Esophagus (tissue), 2 donors: ENCODE measurements around the gene LAMA2. TPM values are rescaled to one million over a fixed set of nuclear protein-coding genes. Genes with fewer than 3 reads are reported as not detected.

Experiments used
- H3K27ac ChIP-seq, 2 donors: one replicate each; pipeline ENCODE4 v1.5.1; 2013; ENCODE audit warnings: low read depth in 2 of 2, mild to moderate bottlenecking in 2 of 2, inconsistent platforms in 1 of 2, low read length in 1 of 2, moderate library complexity in 1 of 2
- H3K27me3 ChIP-seq, 2 donors: one replicate each; pipeline ENCODE4 v1.6.1; 2013; ENCODE audit warnings: low read length in 2 of 2, control low read depth in 1 of 2, mild to moderate bottlenecking in 1 of 2; ENCODE audit not compliant: insufficient read depth in 2 of 2, control insufficient read depth in 1 of 2
- H3K36me3 ChIP-seq, 2 donors: one replicate each; pipeline ENCODE4 v1.6.1; 2013; ENCODE audit warnings: low read length in 1 of 2; ENCODE audit not compliant: control insufficient read depth in 2 of 2, insufficient read depth in 2 of 2
- H3K4me1 ChIP-seq, 2 donors: one replicate each; pipeline ENCODE4 v1.6.1; 2013; ENCODE audit warnings: low read length in 1 of 2; ENCODE audit not compliant: control insufficient read depth in 2 of 2, insufficient read depth in 2 of 2
- H3K4me3 ChIP-seq, 2 donors: one replicate each; pipeline ENCODE4 v1.5.1; 2013; ENCODE audit warnings: low read length in 2 of 2, mild to moderate bottlenecking in 2 of 2, low read depth in 1 of 2, moderate library complexity in 1 of 2
- H3K9me3 ChIP-seq, 2 donors: one replicate each; pipeline ENCODE4 v1.6.1; 2013; ENCODE audit warnings: mild to moderate bottlenecking in 2 of 2, low read depth in 1 of 2, low read length in 1 of 2, moderate library complexity in 1 of 2; ENCODE audit not compliant: control insufficient read depth in 2 of 2, insufficient read depth in 1 of 2
- WGBS, 2 donors: extraction: QIAGEN DNeasy Blood & Tissue Kit; methylation state at CpG; one replicate each; pipeline ENCODE4 v1.1.7; 2013; 5-methylcytosine and 5-hydroxymethylcytosine counted together
- polyA plus RNA-seq, 2 donors: library from polyadenylated mRNA; stranded (reverse); fragments of 200-250 nt; gene quantifications; one replicate each; pipeline ENCODE4 v1.2.3, GENCODE V29; 2013
- donor health status: healthy with polysubstance abuse.
- donor health status: Bipolar disorder and iron deficiency.

The LAMA2 gene
- polyA plus RNA-seq, 2 donors: 0.67 to 2.7 TPM

DNA sequence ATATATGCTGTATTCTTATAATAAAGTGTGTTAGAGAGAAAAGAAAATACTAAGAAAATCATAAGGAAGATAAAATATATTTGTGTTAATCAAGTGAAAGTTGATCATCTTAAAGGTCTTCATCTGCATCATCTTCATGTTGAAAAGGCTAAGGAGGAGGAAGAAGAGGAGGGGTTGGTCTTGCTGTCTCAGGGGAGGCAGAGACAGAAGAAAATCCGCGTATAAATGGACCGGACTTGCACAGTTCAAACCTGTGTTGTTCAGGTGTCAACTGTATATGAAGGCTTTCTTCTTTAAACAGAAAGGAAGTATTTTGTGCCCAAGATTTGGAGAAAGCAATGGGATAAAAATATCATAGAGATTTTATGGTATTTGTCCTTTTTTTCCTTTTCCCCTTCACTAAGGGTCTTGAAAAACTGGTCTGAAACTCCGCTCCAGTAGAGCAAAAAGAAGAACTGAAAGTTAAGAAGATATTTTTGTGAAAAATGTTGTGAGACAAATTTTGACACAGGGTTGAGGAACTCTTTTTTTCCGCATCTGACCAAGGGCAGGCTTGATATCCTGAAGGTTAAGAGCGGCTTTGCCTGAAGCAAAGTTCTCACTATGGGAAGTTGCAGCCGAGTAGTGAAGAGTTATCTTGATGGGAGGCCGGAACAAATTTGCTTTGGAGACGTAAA, 350.7 kb downstream of the LAMA2 start:
- Histone ChIP-seq H3K27me3 (no peaks in the 10 kb centered on the region), H3K36me3 (no peaks in the 10 kb centered on the region), H3K4me3 (no peak overlapping the region), H3K4me1 (no peaks in the 10 kb centered on the region), H3K9me3 (no peaks in the 10 kb centered on the region), H3K27ac (no peak overlapping the region)
- 91 to 94% methylated on average over 9 of the region's 9 CpGs for WGBS, 2 donors

GRCh38 chr6:129235167-129236000, 352.4 kb downstream of the LAMA2 start:
- WGBS, 2 donors: 57 to 67% methylated on average over 2 of the region's 2 CpGs
- Histone ChIP-seq H3K4me3 (no peak overlapping the region), H3K27ac (no peak overlapping the region)

GRCh38 chr6:129236001-129236517, 353.1 kb downstream of the LAMA2 start:
- WGBS, 2 donors: 50 to 60% methylated on average over 4 of the region's 4 CpGs
- Histone ChIP-seq H3K27ac (no peak overlapping the region), H3K36me3 (no peaks in the 10 kb centered on the region)

More at GRCh38 chr6:129235167-129236000, 352.4 kb downstream of the LAMA2 start:
- Histone ChIP-seq H3K9me3 (no peaks in the 10 kb centered on the region), H3K4me1 (no peaks in the 10 kb centered on the region), H3K27me3 (no peaks in the 10 kb centered on the region), H3K36me3 (no peaks in the 10 kb centered on the region)

DNA sequence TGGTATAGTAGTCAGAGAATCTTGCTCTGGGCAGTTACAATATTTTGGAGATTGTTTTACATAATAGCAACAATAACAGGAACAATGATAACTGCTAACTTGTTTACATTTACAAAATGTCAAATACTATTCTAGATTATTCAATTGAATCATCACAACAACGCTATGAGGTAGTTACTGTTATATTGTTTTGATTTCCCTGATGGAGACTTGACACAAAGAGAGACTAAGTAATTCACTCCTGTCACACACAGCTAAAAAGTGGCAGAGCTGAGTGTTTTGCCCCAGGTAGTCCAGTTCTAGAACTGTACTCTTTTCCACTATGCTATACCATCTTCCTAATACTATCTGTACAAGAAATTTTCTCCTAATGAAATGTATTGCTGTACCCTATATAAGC, 356.1 kb downstream of the LAMA2 start:
- H3K4me1 ChIP-seq: no peaks in the 10 kb centered on the region
- H3K27me3 ChIP-seq: no peaks in the 10 kb centered on the region
- WGBS, 2 donors: 73 to 75% methylated on average over 1 of the region's 1 CpG
- no peak overlapping the region for H3K27ac ChIP-seq
- no peak overlapping the region for H3K4me3 ChIP-seq
- no peaks in the 10 kb centered on the region for H3K36me3 ChIP-seq
- H3K9me3 ChIP-seq: no peaks in the 10 kb centered on the region

More at GRCh38 chr6:129236001-129236517, 353.1 kb downstream of the LAMA2 start:
- H3K9me3 ChIP-seq: no peaks in the 10 kb centered on the region
- no peak overlapping the region for H3K4me3 ChIP-seq
- H3K27me3 ChIP-seq: no peaks in the 10 kb centered on the region
- no peaks in the 10 kb centered on the region for H3K4me1 ChIP-seq

DNA sequence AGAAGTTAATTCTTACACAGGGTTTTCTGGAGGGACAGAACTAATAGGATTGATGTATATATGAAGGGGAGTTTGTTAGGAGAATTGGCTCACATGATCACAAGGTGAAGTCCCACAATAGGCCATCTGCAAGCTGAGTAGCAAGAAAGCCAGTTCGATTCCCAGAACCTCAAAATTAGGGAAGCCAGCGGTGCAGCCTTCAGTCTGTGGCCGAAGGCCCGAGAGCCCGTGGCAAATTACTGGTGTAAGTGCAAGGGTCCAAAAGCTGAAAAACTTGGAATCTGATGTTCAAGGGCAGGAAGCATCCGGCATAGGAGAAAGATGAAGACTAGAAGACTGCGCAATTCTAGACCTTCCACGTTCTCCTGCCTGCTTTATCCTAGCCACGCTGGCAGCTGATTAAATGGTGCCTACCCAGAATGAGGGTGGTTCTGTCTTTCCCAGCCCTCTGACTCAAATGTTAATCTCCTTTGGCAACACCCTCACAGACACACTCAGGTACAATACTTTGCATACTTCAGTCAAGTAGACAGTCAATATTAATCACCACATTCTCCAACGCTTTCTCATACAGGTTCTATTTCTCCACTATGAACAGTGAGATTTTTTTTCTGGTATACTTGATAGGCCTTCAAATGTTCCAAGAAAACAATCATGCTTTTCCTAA, 357.0 kb downstream of the LAMA2 start:
- no peak overlapping the region for H3K27ac ChIP-seq
- WGBS, 2 donors: 93% methylated on average over 10 of the region's 10 CpGs

GRCh38 chr6:129240492-129240853, 357.5 kb downstream of the LAMA2 start:
- Histone ChIP-seq H3K4me1 (no peaks in the 10 kb centered on the region), H3K27me3 (no peaks in the 10 kb centered on the region), H3K36me3 (no peaks in the 10 kb centered on the region), H3K27ac (no peak overlapping the region), H3K9me3 (no peaks in the 10 kb centered on the region), H3K4me3 (no peak overlapping the region)
- WGBS, 2 donors: 77 to 90% methylated on average over 2 of the region's 2 CpGs

More for the DNA sequence above, 357.0 kb downstream of the LAMA2 start:
- H3K27me3 ChIP-seq: no peaks in the 10 kb centered on the region
- H3K4me1 ChIP-seq: no peaks in the 10 kb centered on the region
- H3K9me3 ChIP-seq: no peaks in the 10 kb centered on the region
- H3K4me3 ChIP-seq: no peak overlapping the region
- H3K36me3 ChIP-seq: no peaks in the 10 kb centered on the region

GRCh38 chr6:129242546-129242945, 359.6 kb downstream of the LAMA2 start:
- 73 to 82% methylated on average over 2 of the region's 2 CpGs for WGBS, 2 donors
- Histone ChIP-seq H3K4me3 (no peak overlapping the region), H3K4me1 (no peaks in the 10 kb centered on the region), H3K9me3 (no peaks in the 10 kb centered on the region), H3K36me3 (no peaks in the 10 kb centered on the region), H3K27ac (no peak overlapping the region), H3K27me3 (no peaks in the 10 kb centered on the region)

GRCh38 chr6:129243377-129243776, 360.4 kb downstream of the LAMA2 start:
- WGBS, 2 donors: 71 to 79% methylated on average over 2 of the region's 2 CpGs
- Histone ChIP-seq H3K36me3 (no peaks in the 10 kb centered on the region), H3K4me1 (no peaks in the 10 kb centered on the region), H3K9me3 (no peaks in the 10 kb centered on the region), H3K27me3 (no peaks in the 10 kb centered on the region), H3K4me3 (no peak overlapping the region), H3K27ac (no peak overlapping the region)

DNA sequence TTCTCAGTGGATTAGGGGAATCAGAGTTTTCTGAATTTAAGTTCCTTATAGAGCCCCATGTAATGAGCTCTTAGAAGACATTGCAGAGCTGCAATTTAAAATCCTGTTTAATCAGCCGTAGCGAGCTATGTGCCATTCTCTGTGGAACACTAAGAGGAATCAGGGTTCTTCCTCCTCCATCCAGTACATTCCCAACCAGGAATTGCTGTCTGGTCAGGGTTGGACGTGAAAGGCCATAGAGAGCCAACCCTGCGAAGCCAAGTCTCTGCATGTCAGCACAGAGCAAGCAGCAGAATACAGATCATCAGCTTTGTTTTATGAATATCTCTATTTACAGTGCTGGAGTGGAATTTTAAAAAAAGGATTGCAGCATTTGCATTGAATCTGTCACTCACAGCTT, 366.0 kb downstream of the LAMA2 start:
- Histone ChIP-seq H3K27me3 (no peaks in the 10 kb centered on the region), H3K9me3 (no peaks in the 10 kb centered on the region), H3K36me3 (no peaks in the 10 kb centered on the region), H3K27ac (no peak overlapping the region), H3K4me3 (no peak overlapping the region), H3K4me1 (no peaks in the 10 kb centered on the region)
- 60 to 71% methylated on average over 4 of the region's 4 CpGs for whole genome bisulfite sequencing, 2 donors
